GM12878 (cell line): ENCODE results near the gene SHLD1. TPM values are rescaled to one million over a fixed set of nuclear protein-coding genes. Genes with fewer than 3 reads are reported as not detected.

Experiments used
- ATAC-seq: fragments of 200-7000 bp; cut with Tn5 transposase; 3 replicates; pipeline ENCODE4 v1.9.1; 2020; ENCODE audit warnings: mild to moderate bottlenecking, moderate library complexity
- BruUV-seq: library from RNA; stranded (reverse); fragments of 400-500 nt; replicated peaks from 2 replicates; lab custom pipeline; 2021; lab: Mats Ljungman, UMichigan
- CTCF ChIA-PET: fragments of 300-600 bp; sonication (Branson Sonifier 250); formaldehyde crosslinking; extraction: SDS; loops from one replicate; lab custom pipeline; 2021; ENCODE audit warnings: inconsistent platforms; lab: Yijun Ruan, JAX
- POLR2A ChIA-PET: fragments of 350-600 bp; formaldehyde crosslinking; extraction: SDS; loops from one replicate; lab custom pipeline; 2021; ENCODE audit warnings: inconsistent platforms; lab: Charles Lee
- RAD21 ChIA-PET: fragments of 300-600 bp; sonication (Branson Sonifier 250); formaldehyde crosslinking; loops from one replicate; lab custom pipeline; 2023; ENCODE audit warnings: antibody characterized with exemption; ENCODE audit not compliant: unreplicated experiment; lab: Charles Lee
- SMC1A ChIA-PET: fragments of 300-600 bp; sonication (Branson Sonifier 250); formaldehyde crosslinking; loops from one replicate; lab custom pipeline; 2023; ENCODE audit not compliant: unreplicated experiment, uncharacterized antibody; lab: Charles Lee
- DNase-seq: peaks from one replicate; pipeline ENCODE4 v3.0.0-alpha.2; 2011; ENCODE audit warnings: low read depth, low spot score
- FAIRE-seq: peaks from 3 replicates; lab custom pipeline; 2011; peaks lifted over from hg19 to GRCh38; lab: Jason Lieb, UNC
- H2AFZ ChIP-seq: 2 replicates; pipeline ENCODE4 v1.6.0; 2011; ENCODE audit warnings: low read depth, low read length, control low read depth; ENCODE audit not compliant: control insufficient read depth
- H3K27ac ChIP-seq: 2 replicates; pipeline ENCODE4 v1.5.1; 2011; ENCODE audit warnings: control low read depth; ENCODE audit not compliant: control insufficient read depth, insufficient read depth
- H3K27me3 ChIP-seq, 2 experiments: replicated peaks in 1 of 2; 2 replicates each; pipeline versions ENCODE4 v1.6.0 to v1.6.1; 2011; ENCODE audit warnings: low read length in 1 of 2; ENCODE audit not compliant: control insufficient read depth in 2 of 2, insufficient read depth in 2 of 2
- H3K36me3 ChIP-seq, 2 experiments: 2 replicates each; pipeline ENCODE4 v1.5.1; 2011; ENCODE audit warnings: low read length in 1 of 2; ENCODE audit not compliant: control insufficient read depth in 2 of 2, insufficient read depth in 2 of 2
- H3K4me1 ChIP-seq: 2 replicates; pipeline ENCODE4 v1.6.1; 2011; ENCODE audit warnings: mild to moderate bottlenecking, low read length, moderate library complexity, mixed read lengths; ENCODE audit not compliant: control insufficient read depth, insufficient read depth
- H3K4me2 ChIP-seq: 2 replicates; pipeline ENCODE4 v1.6.0; 2011; ENCODE audit warnings: control low read depth; ENCODE audit not compliant: control insufficient read depth, insufficient read depth
- H3K4me3 ChIP-seq: fragments of 200-600 bp; sonication (generic); 2 replicates; pipeline ENCODE4 v1.5.1; 2016
- H3K79me2 ChIP-seq: 2 replicates; pipeline ENCODE4 v1.6.0; 2011; ENCODE audit warnings: low read length; ENCODE audit not compliant: control insufficient read depth, insufficient read depth
- H3K9ac ChIP-seq: 2 replicates; pipeline ENCODE4 v1.8.0; 2011; ENCODE audit warnings: low read length, control low read depth, mixed read lengths; ENCODE audit not compliant: control insufficient read depth, insufficient read depth
- H3K9me3 ChIP-seq: replicated peaks from 3 replicates; pipeline ENCODE4 v1.5.1; 2011; ENCODE audit warnings: mild to moderate bottlenecking, low read length; ENCODE audit not compliant: control insufficient read depth, insufficient read depth
- H4K20me1 ChIP-seq: 2 replicates; pipeline ENCODE4 v1.6.0; 2011; ENCODE audit not compliant: control insufficient read depth, insufficient read depth
- ATF7 ChIP-seq: fragments of 450-650 bp; IDR thresholded peaks from 2 replicates; pipeline ENCODE4 v1.6.1; 2016; ENCODE audit warnings: low read depth, mild to moderate bottlenecking
- CBFB ChIP-seq: IDR thresholded peaks from 2 replicates; pipeline ENCODE4 v1.6.1; 2016; ENCODE audit warnings: antibody characterized with exemption, low read depth
- CEBPB ChIP-seq, 2 experiments: fragments of 150-350 bp in 1 of 2; IDR thresholded peaks; 2 replicates each; pipeline ENCODE4 v1.6.1; 2012 to 2014; ENCODE audit warnings: low read depth in 2 of 2, low read length in 2 of 2, borderline replicate concordance in 1 of 2, inconsistent platforms in 1 of 2
- DPF2 ChIP-seq: fragments of 450-650 bp; IDR thresholded peaks from 2 replicates; pipeline ENCODE4 v1.6.1; 2017; ENCODE audit warnings: mild to moderate bottlenecking
- FOS ChIP-seq: IDR thresholded peaks from 3 replicates; pipeline ENCODE4 v1.6.1; 2011; ENCODE audit warnings: borderline replicate concordance; ENCODE audit not compliant: insufficient read length; ENCODE audit errors: extremely low read depth
- HDAC2 ChIP-seq: fragments of 200-600 bp; sonication (generic); IDR thresholded peaks from 2 replicates; pipeline ENCODE4 v1.6.1; 2017
- KDM1A ChIP-seq: fragments of 200-600 bp; sonication (generic); IDR thresholded peaks from 2 replicates; pipeline ENCODE4 v1.6.1; 2016; ENCODE audit warnings: borderline replicate concordance
- MXI1 ChIP-seq: fragments of 150-350 bp; IDR thresholded peaks from 2 replicates; pipeline ENCODE4 v1.6.1; 2011; ENCODE audit warnings: low read depth, mild to moderate bottlenecking, inconsistent platforms, low read length, improper control_type of control experiment
- NFYA ChIP-seq: IDR thresholded peaks from 2 replicates; pipeline ENCODE4 v1.6.1; 2011; ENCODE audit warnings: low read depth, mild to moderate bottlenecking, low read length, improper control_type of control experiment, borderline replicate concordance
- POU2F2 ChIP-seq: IDR thresholded peaks from 3 replicates; pipeline ENCODE4 v1.6.1; 2011; ENCODE audit warnings: low read depth, mild to moderate bottlenecking, low read length, borderline replicate concordance
- SMAD5 ChIP-seq: IDR thresholded peaks from 2 replicates; pipeline ENCODE4 v1.6.1; 2016; ENCODE audit warnings: antibody characterized with exemption, low read depth
- STAT1 ChIP-seq: fragments of 450-650 bp; conservative IDR thresholded peaks from 2 replicates; pipeline ENCODE4 v1.6.1; 2014; ENCODE audit warnings: antibody characterized with exemption, mild to moderate bottlenecking
- TBL1XR1 ChIP-seq: IDR thresholded peaks from 2 replicates; pipeline ENCODE4 v1.6.1; 2012; ENCODE audit warnings: low read depth, low read length, improper control_type of control experiment
- TCF7 ChIP-seq: IDR thresholded peaks from 2 replicates; pipeline ENCODE4 v1.6.1; 2014; ENCODE audit warnings: antibody characterized with exemption, borderline replicate concordance
- ZNF217 ChIP-seq: fragments of 450-650 bp; IDR thresholded peaks from 2 replicates; pipeline ENCODE4 v1.6.1; 2017; ENCODE audit warnings: antibody characterized with exemption, mild to moderate bottlenecking
- ZSCAN29 ChIP-seq: fragments of 450-650 bp; IDR thresholded peaks from 2 replicates; pipeline ENCODE4 v1.6.1; 2017; ENCODE audit warnings: mild to moderate bottlenecking, moderate library complexity
- WGBS: methylation state at CpG from one replicate; pipeline ENCODE4 v1.1.6; 2016; ENCODE audit warnings: low lambda C conversion rate; ENCODE audit not compliant: insufficient replicate concordance, insufficient coverage; ENCODE audit errors: missing lambda C conversion rate; 5-methylcytosine and 5-hydroxymethylcytosine counted together
- in situ Hi-C: fragments of 300-500 bp; cut with MboI; formaldehyde crosslinking; loops from 9 replicates; pipeline ENCODE4 v1.14.3; 2018; ENCODE audit warnings: mixed read lengths
- intact Hi-C: fragments of 100-400 bp; cut with micrococcal nuclease; formaldehyde crosslinking; loops from one replicate; pipeline ENCODE4 v1.14.2; 2022; ENCODE audit not compliant: unreplicated experiment
- polyA plus RNA-seq, 11 experiments: library from polyadenylated mRNA; depleted of rRNA in 4 of 11; unstranded in 6 of 11; stranded (reverse) in 5 of 11; fragments of >200 nt; fragmentation: Nextera tagmentation in 4 of 11; fragmentation: Illumina TruSeq in 1 of 11; extraction: Ambion mirVana in 4 of 11; extraction: Trizol in 1 of 11; gene quantifications; 1 replicate in 1 of 11; 2 replicates in 10 of 11; pipeline versions ENCODE4 v1.2.1 to v1.2.3, GENCODE V29; 2011 to 2016; ENCODE audit warnings: inconsistent platforms in 2 of 11, missing spikeins in 2 of 11, low read depth in 1 of 11
- total RNA-seq, 4 experiments: library from RNA; depleted of rRNA in 3 of 4; stranded (reverse); fragments of >200 nt in 3 of 4; fragmentation: Illumina TruSeq in 1 of 4; extraction: Trizol in 1 of 4; gene quantifications; 2 replicates each; pipeline versions ENCODE4 v1.2.1 to v1.2.3, GENCODE V29; 2013 to 2021
- TF ChIP-seq, protein P1 (sequence below): fragments of 450-650 bp; formaldehyde crosslinking; IDR thresholded peaks from 2 replicates; pipeline ENCODE4 v1.4.0; 2020; ENCODE audit warnings: mild to moderate bottlenecking, moderate library complexity

Gene SHLD1
- total and polyA plus RNA-seq, 10 of the 15 experiments (the other 5 are each of a cell fraction or from before 2014, with no cell fraction given) = 10.8 to 70.9 (median 25.4) TPM

GRCh38 chr20:5808901-5809300 is 58.7 kb downstream of the SHLD1 start:
- Histone ChIP-seq H3K9me3 (no peaks in the 10 kb centered on the region), H4K20me1 (no peaks in the 10 kb centered on the region), H2AFZ (no peak overlapping the region), H3K4me3 (no peak overlapping the region), H3K27me3 (no peaks in the 10 kb centered on the region), H3K79me2 (no peaks in the 10 kb centered on the region), H3K36me3 (no peaks in the 10 kb centered on the region; a peak in 1 of 4 replicates), H3K27ac (no peak overlapping the region), H3K4me1 (no peaks in the 10 kb centered on the region), H3K9ac (no peak overlapping the region), H3K4me2 (no peak overlapping the region)
- ChIA-PET SMC1A (interaction anchor here (0.9 to 1.4 kb wide), 2 partner anchors 13 to 33 kb away, joined by 3 to 5 read pairs; no protein-coding TSS in a partner anchor), POLR2A (no interaction called here), RAD21 (interaction anchor here (1.4 kb wide), 1 partner anchor 9 kb away, joined by 3 read pairs; no protein-coding TSS in a partner anchor), CTCF (interaction anchor here (1.5 kb wide), 1 partner anchor 8 kb away, joined by 7 read pairs; no protein-coding TSS in a partner anchor)
- ATAC-seq (no peak), FAIRE-seq (no peak), DNase-seq (no peak)
- WGBS = 89% methylated on average over 2 of the region's 2 CpGs
- no peak for TF ChIP-seq SMAD5
- no peak for TF ChIP-seq KDM1A
- TF ChIP-seq NFYA = no peak
- TF ChIP-seq POU2F2 = no peak
- in situ Hi-C loops (no loop called here), intact Hi-C loops (no loop called here)
- BruUV-seq = no TSS peak

GRCh38 chr20:5809495-5809894 is 59.3 kb downstream of the SHLD1 start:
- ChIA-PET SMC1A (interaction anchor here (1.4 kb wide), 1 partner anchor 13 kb away, joined by 3 read pairs; no protein-coding TSS in a partner anchor), RAD21 (interaction anchor here (1.4 kb wide), 1 partner anchor 10 kb away, joined by 3 read pairs; no protein-coding TSS in a partner anchor), CTCF (interaction anchor here (1.5 kb wide), 1 partner anchor 8 kb away, joined by 7 read pairs; no protein-coding TSS in a partner anchor), POLR2A (interaction anchor here (0.8 kb wide), 1 partner anchor 32 kb away, joined by 4 read pairs; no protein-coding TSS in a partner anchor)
- Histone ChIP-seq H3K36me3 (no peaks in the 10 kb centered on the region; a peak in 1 of 4 replicates), H3K27ac (no peak overlapping the region), H4K20me1 (no peaks in the 10 kb centered on the region), H3K4me2 (no peak overlapping the region), H3K4me3 (no peak overlapping the region), H3K9ac (no peak overlapping the region), H3K27me3 (no peaks in the 10 kb centered on the region), H3K79me2 (no peaks in the 10 kb centered on the region), H3K9me3 (no peaks in the 10 kb centered on the region), H3K4me1 (no peaks in the 10 kb centered on the region), H2AFZ (no peak overlapping the region)
- BruUV-seq = no TSS peak
- intact Hi-C loops = no loop called here
- in situ Hi-C loops = no loop called here
- 99% methylated on average over 5 of the region's 5 CpGs for WGBS
- FAIRE-seq (no peak), ATAC-seq (no peak), DNase-seq (no peak)
- TF ChIP-seq ATF7 (no peak), MXI1 (no peak), DPF2 (no peak), TBL1XR1 (no peak), FOS (no peak), CBFB (no peak), ZNF217 (no peak), TCF7 (no peak), STAT1 (no peak), CEBPB (IDR thresholded peaks at IDR 0.05; ENCODE audit: borderline replicate concordance in 1 of 2, low read depth in 2 of 2, low read length in 2 of 2) (no peak), HDAC2 (no peak), ZSCAN29 (no peak)
- TF ChIP-seq, protein P1, sequence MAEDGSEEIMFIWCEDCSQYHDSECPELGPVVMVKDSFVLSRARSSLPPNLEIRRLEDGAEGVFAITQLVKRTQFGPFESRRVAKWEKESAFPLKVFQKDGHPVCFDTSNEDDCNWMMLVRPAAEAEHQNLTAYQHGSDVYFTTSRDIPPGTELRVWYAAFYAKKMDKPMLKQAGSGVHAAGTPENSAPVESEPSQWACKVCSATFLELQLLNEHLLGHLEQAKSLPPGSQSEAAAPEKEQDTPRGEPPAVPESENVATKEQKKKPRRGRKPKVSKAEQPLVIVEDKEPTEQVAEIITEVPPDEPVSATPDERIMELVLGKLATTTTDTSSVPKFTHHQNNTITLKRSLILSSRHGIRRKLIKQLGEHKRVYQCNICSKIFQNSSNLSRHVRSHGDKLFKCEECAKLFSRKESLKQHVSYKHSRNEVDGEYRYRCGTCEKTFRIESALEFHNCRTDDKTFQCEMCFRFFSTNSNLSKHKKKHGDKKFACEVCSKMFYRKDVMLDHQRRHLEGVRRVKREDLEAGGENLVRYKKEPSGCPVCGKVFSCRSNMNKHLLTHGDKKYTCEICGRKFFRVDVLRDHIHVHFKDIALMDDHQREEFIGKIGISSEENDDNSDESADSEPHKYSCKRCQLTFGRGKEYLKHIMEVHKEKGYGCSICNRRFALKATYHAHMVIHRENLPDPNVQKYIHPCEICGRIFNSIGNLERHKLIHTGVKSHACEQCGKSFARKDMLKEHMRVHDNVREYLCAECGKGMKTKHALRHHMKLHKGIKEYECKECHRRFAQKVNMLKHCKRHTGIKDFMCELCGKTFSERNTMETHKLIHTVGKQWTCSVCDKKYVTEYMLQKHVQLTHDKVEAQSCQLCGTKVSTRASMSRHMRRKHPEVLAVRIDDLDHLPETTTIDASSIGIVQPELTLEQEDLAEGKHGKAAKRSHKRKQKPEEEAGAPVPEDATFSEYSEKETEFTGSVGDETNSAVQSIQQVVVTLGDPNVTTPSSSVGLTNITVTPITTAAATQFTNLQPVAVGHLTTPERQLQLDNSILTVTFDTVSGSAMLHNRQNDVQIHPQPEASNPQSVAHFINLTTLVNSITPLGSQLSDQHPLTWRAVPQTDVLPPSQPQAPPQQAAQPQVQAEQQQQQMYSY (CRISPR knock-in tag) = no peak
